HG03342 (cell line): Measurements from ENCODE around the gene CACNA1H.

ENCODE experiments used
- ATAC-seq: cut with Tn5 transposase; IDR thresholded peaks from one replicate; pipeline ENCODE4 v1.9.1; 2021; ENCODE audit warnings: mild to moderate bottlenecking, moderate library complexity; ENCODE audit not compliant: unreplicated experiment

CACNA1H gene

GRCh38 chr16:1122398-1122765, 30.5 kb upstream of the CACNA1H start:
- no peak for ATAC-seq

GRCh38 chr16:1123525-1124230, 29.2 kb upstream of the CACNA1H start:
- no peak for ATAC-seq

- ATAC-seq, result no peak
Measured at GRCh38 chr16:1124291-1124690, 28.6 kb upstream of the CACNA1H start.

- ATAC-seq, result no peak
Measured at GRCh38 chr16:1124795-1125194, 28.1 kb upstream of the CACNA1H start.

- no peak for ATAC-seq
Measured at GRCh38 chr16:1125471-1125870, 27.4 kb upstream of the CACNA1H start.

GRCh38 chr16:1126044-1126443, 26.9 kb upstream of the CACNA1H start:
- no peak for ATAC-seq

GRCh38 chr16:1126586-1126985, 26.3 kb upstream of the CACNA1H start:
- ATAC-seq, result no peak

GRCh38 chr16:1127101-1127500, 25.8 kb upstream of the CACNA1H start:
- no peak for ATAC-seq

GRCh38 chr16:1127971-1128715, 24.8 kb upstream of the CACNA1H start:
- ATAC-seq, result no peak

GRCh38 chr16:1129106-1129960, 23.6 kb upstream of the CACNA1H start:
- ATAC-seq, result no peak

- no peak for ATAC-seq
Measured at GRCh38 chr16:1130382-1130781, 22.5 kb upstream of the CACNA1H start.

GRCh38 chr16:1131378-1131994, 21.4 kb upstream of the CACNA1H start:
- no peak for ATAC-seq

- no peak for ATAC-seq
Measured at GRCh38 chr16:1132431-1132830, 20.5 kb upstream of the CACNA1H start.

GRCh38 chr16:1133271-1133670, 19.6 kb upstream of the CACNA1H start:
- ATAC-seq, result no peak

GRCh38 chr16:1133810-1134520, 18.9 kb upstream of the CACNA1H start:
- ATAC-seq, result no peak

GRCh38 chr16:1134776-1135458, 18.0 kb upstream of the CACNA1H start:
- no peak for ATAC-seq

GRCh38 chr16:1135459-1135825, 17.5 kb upstream of the CACNA1H start:
- ATAC-seq, result no peak

- ATAC-seq, result no peak
Measured at GRCh38 chr16:1137604-1138003, 15.3 kb upstream of the CACNA1H start.

GRCh38 chr16:1140582-1141162, 12.2 kb upstream of the CACNA1H start:
- no peak for ATAC-seq

GRCh38 chr16:1141191-1141590, 11.7 kb upstream of the CACNA1H start:
- no peak for ATAC-seq
